ENCODE data around the gene MED10. TPM values are rescaled to one million over a fixed set of nuclear protein-coding genes. Genes with fewer than 3 reads are reported as not detected.

Gene MED10
- total RNA-seq, 1 experiment from 2014 or later = 94.0 TPM

DNA sequence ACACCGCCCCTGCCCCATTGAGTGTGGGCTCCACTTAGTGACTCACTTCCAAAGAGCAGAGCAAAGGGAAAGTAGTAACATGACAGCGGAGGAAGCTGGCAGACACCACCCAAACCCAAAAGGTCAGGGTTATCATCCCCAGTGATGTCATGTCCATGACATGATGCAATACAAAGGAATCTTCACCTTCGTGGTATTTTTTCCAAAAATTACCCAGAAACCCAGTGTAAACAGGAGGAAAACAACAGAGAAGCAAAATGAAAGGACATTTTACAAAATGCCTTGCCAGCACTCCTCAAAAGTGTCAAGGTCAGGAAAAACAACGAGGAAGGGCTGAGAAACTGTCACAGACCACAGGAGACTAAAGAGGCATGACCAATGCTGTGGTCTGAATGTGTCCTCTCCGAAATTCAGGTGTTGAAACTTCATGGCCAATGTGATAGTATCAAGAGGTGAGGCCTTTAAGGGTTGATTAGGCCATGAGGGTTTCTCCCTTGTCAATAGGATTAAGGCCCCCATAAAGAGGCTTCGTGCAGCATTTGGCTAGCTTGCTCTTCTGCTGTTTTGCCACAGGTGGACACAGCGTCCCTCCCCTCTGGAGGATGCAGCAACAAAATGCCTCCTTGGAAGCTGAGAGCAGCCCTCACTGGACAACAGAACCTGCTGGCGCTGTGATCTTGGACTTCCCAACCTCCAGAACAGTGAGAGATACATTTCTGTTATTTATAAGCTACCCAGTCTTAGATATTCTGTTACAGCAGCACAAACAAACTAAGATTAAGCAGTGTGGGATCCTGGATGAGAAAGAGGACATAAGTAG is 30.5 kb upstream of the MED10 start:
- no peaks in the 10 kb centered on the region for H3K9me2 ChIP-seq (replicated peaks; ENCODE audit: low read length)
- BruUV-seq (replicated peaks) = no TSS peak
- peaks cover 16% of the 10 kb centered on the region for H3K4me1 ChIP-seq (ENCODE audit: insufficient read depth, low read length)
- H3K79me2 ChIP-seq (ENCODE audit: low read length) = no peaks in the 10 kb centered on the region
- CTCF ChIA-PET = interaction anchor here (0.6 kb wide), 1 partner anchor 951 kb away, joined by 3 read pairs; no protein-coding TSS in a partner anchor
- H3K36me3 ChIP-seq (ENCODE audit: low read depth, low read length) = no peaks in the 10 kb centered on the region
- no peaks in the 10 kb centered on the region for H3K9me3 ChIP-seq (ENCODE audit: low read length)
- DNase-seq (peak; percentile 55), ATAC-seq (no peak)
- no peaks in the 10 kb centered on the region for H3F3A ChIP-seq (ENCODE audit: low read length, unreplicated experiment)
- 0 out of 2 replicates have a peak overlapping the region, but pooled peaks have one; percentile 5 for H3K4me2 ChIP-seq (ENCODE audit: low read length)
- TF ChIP-seq EZH2 (IDR thresholded peaks at IDR 0.05; ENCODE audit: low read length, unreplicated experiment) = no peak
- TF ChIP-seq EZH2phosphoT487 (IDR thresholded peaks at IDR 0.05; ENCODE audit: borderline replicate concordance, low read length) = no peak
- TF ChIP-seq, protein P1, sequence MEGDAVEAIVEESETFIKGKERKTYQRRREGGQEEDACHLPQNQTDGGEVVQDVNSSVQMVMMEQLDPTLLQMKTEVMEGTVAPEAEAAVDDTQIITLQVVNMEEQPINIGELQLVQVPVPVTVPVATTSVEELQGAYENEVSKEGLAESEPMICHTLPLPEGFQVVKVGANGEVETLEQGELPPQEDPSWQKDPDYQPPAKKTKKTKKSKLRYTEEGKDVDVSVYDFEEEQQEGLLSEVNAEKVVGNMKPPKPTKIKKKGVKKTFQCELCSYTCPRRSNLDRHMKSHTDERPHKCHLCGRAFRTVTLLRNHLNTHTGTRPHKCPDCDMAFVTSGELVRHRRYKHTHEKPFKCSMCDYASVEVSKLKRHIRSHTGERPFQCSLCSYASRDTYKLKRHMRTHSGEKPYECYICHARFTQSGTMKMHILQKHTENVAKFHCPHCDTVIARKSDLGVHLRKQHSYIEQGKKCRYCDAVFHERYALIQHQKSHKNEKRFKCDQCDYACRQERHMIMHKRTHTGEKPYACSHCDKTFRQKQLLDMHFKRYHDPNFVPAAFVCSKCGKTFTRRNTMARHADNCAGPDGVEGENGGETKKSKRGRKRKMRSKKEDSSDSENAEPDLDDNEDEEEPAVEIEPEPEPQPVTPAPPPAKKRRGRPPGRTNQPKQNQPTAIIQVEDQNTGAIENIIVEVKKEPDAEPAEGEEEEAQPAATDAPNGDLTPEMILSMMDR (conservative IDR thresholded peaks at IDR 0.05; ENCODE audit: low read depth, low read length) = no peak
- H2AFZ ChIP-seq (ENCODE audit: low read length) = no peak overlapping the region
- no peak overlapping the region for H3K4me3 ChIP-seq (ENCODE audit: low read length)
- intact Hi-C loops (cut with micrococcal nuclease) = no loop called here
- H3K27ac ChIP-seq (ENCODE audit: low read length) = no peak overlapping the region
- H3K27me3 ChIP-seq (ENCODE audit: low read length) = no peaks in the 10 kb centered on the region
- POLR2A ChIA-PET (ENCODE audit: unreplicated experiment) = no interaction called here
- H4K20me1 ChIP-seq (ENCODE audit: low read length) = no peaks in the 10 kb centered on the region
- H3K9ac ChIP-seq (ENCODE audit: low read length) = no peak overlapping the region

GRCh38 chr5:6408260-6408596 is 29.9 kb upstream of the MED10 start:
- H4K20me1 ChIP-seq (ENCODE audit: low read length) = no peaks in the 10 kb centered on the region
- no peak for TF ChIP-seq EZH2phosphoT487 (IDR thresholded peaks at IDR 0.05; ENCODE audit: borderline replicate concordance, low read length)
- TF ChIP-seq EZH2 (IDR thresholded peaks at IDR 0.05; ENCODE audit: low read length, unreplicated experiment) = no peak
- TF ChIP-seq, protein P1 (conservative IDR thresholded peaks at IDR 0.05; ENCODE audit: low read depth, low read length) = no peak
- 0 out of 2 replicates have a peak overlapping the region, but pooled peaks have one; percentile 2 for H2AFZ ChIP-seq (ENCODE audit: low read length)
- no peaks in the 10 kb centered on the region for H3K9me3 ChIP-seq (ENCODE audit: low read length)
- intact Hi-C loops (cut with micrococcal nuclease) = no loop called here
- H3K4me1 ChIP-seq (ENCODE audit: insufficient read depth, low read length) = peaks cover 16% of the 10 kb centered on the region
- H3K27me3 ChIP-seq (ENCODE audit: low read length) = no peaks in the 10 kb centered on the region
- no peaks in the 10 kb centered on the region for H3K79me2 ChIP-seq (ENCODE audit: low read length)
- no peak for DNase-seq
- H3K4me3 ChIP-seq (ENCODE audit: low read length) = no peak overlapping the region
- no TSS peak for BruUV-seq (replicated peaks)
- no peak overlapping the region for H3K27ac ChIP-seq (ENCODE audit: low read length)
- no peaks in the 10 kb centered on the region for H3K36me3 ChIP-seq (ENCODE audit: low read depth, low read length)
- H3F3A ChIP-seq (ENCODE audit: low read length, unreplicated experiment) = no peaks in the 10 kb centered on the region
- CTCF ChIA-PET = no interaction called here
- H3K9me2 ChIP-seq (replicated peaks; ENCODE audit: low read length) = no peaks in the 10 kb centered on the region
- 0 out of 2 replicates have a peak overlapping the region, but pooled peaks have one; percentile 5 for H3K4me2 ChIP-seq (ENCODE audit: low read length)
- no peak for ATAC-seq
- POLR2A ChIA-PET (ENCODE audit: unreplicated experiment) = no interaction called here
- H3K9ac ChIP-seq (ENCODE audit: low read length) = no peak overlapping the region
